ENCODE measurements around the gene CALCOCO1. TPM values are rescaled to one million over a fixed set of nuclear protein-coding genes. Genes with fewer than 3 reads are reported as not detected.

Gene CALCOCO1
- total and polyA plus RNA-seq, 2 of the 13 experiments (the other 11 are each of a cell fraction or from before 2014, with no cell fraction given) = 7.7 to 47.7 TPM

DNA sequence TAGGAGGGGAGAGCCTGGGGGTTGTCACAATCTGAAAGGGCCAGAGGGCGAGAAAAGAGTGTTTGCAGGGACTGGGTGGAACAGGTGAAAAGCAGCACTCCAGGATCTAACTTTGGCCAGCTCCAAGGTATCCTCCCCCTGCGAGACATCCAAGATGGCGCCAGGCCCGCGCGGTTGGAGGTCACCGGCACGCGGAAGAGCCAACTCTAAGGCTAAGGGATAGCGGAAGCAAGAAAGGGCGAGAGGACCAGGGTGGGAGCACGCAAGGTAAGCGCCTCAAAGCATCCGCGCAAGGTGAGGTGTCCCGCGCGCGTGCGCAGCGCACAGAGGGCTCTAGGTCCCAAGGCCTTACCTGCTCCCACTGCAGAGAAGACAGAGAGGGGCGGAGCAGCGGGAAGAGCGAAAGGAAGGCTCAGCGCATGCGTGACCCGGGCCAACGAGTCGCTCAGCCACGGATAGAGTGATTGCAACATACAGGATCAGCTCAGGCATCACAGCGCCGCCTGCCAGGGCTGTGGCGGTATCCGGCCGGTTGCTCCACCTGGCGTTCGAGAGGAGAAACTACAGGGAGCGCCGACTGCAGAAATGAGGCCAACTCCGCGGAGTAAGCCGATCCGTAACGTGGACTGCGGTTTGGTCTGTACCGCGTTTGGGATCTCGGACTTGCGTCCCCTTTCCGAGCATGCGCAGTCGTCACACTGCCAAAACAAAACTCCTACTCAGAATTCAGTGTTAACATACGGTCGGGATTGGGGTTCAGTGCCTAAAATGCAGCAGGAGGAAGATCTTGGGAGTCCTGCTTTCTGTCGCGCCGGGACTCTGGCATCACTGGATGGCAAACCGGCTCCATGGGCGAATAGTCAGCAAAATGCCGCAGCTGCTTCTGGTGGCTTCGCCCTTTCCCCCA, 51.3 kb downstream of the CALCOCO1 start, which contains the start of gene ATP5MC2 (continued):
- TF ChIP-seq MNT (IDR thresholded peaks at IDR 0.05) (peak; percentile 36; the same call in 1 of the 2 replicates), HNRNPL (IDR thresholded peaks at IDR 0.05; ENCODE audit: low read depth, low read length) (peak; percentile 67), ZNF337 (CRISPR knock-in tag; IDR thresholded peaks at IDR 0.05; ENCODE audit: borderline replicate concordance, low read depth) (no peak), TOE1 (CRISPR knock-in tag; IDR thresholded peaks at IDR 0.05) (0 out of 2 replicates have a peak, but pooled peaks have one; percentile 55), KLF16 (CRISPR knock-in tag; IDR thresholded peaks at IDR 0.05) (peak; percentile 58 to 92), ZFX (CRISPR knock-in tag; IDR thresholded peaks at IDR 0.05; ENCODE audit: low read depth) (peak; percentile 98), MAFF (IDR thresholded peaks at IDR 0.05; ENCODE audit: low read depth, low read length) (peak; percentile 59), RFXANK (CRISPR knock-in tag; IDR thresholded peaks at IDR 0.05) (peak; percentile 55; the same call in 1 of the 2 replicates), ARHGAP35 (CRISPR knock-in tag; IDR thresholded peaks at IDR 0.05; ENCODE audit: borderline replicate concordance) (peak; percentile 86; the same call in 1 of the 2 replicates), MEIS2 (CRISPR knock-in tag; IDR thresholded peaks at IDR 0.05) (peak; percentile 56), ZBTB4 (CRISPR knock-in tag; IDR thresholded peaks at IDR 0.05; ENCODE audit: borderline replicate concordance) (0 out of 2 replicates have a peak, but pooled peaks have one; percentile 61), ZNF263 (CRISPR knock-in tag; IDR thresholded peaks at IDR 0.05) (peak; percentile 81), ATF6 (CRISPR knock-in tag; conservative IDR thresholded peaks at IDR 0.05) (no peak), ZNF577 (CRISPR knock-in tag; IDR thresholded peaks at IDR 0.05; ENCODE audit: borderline replicate concordance, low read depth) (no peak), ZSCAN12 (CRISPR knock-in tag; IDR thresholded peaks at IDR 0.05) (no peak), TSC22D2 (CRISPR knock-in tag; IDR thresholded peaks at IDR 0.05; ENCODE audit: borderline replicate concordance) (peak; percentile 74; the same call in 1 of the 2 replicates), TARDBP (CRISPR knock-in tag; IDR thresholded peaks at IDR 0.05) (peak; percentile 95)
- TF ChIP-seq, protein P1, sequence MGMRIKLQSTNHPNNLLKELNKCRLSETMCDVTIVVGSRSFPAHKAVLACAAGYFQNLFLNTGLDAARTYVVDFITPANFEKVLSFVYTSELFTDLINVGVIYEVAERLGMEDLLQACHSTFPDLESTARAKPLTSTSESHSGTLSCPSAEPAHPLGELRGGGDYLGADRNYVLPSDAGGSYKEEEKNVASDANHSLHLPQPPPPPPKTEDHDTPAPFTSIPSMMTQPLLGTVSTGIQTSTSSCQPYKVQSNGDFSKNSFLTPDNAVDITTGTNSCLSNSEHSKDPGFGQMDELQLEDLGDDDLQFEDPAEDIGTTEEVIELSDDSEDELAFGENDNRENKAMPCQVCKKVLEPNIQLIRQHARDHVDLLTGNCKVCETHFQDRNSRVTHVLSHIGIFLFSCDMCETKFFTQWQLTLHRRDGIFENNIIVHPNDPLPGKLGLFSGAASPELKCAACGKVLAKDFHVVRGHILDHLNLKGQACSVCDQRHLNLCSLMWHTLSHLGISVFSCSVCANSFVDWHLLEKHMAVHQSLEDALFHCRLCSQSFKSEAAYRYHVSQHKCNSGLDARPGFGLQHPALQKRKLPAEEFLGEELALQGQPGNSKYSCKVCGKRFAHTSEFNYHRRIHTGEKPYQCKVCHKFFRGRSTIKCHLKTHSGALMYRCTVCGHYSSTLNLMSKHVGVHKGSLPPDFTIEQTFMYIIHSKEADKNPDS (CRISPR knock-in tag; IDR thresholded peaks at IDR 0.05) = peak; percentile 84; the same call in 1 of the 2 replicates

Data from HepG2 (cell line).